Measurements from ENCODE around the gene KIF26B. TPM values are rescaled to one million over a fixed set of nuclear protein-coding genes. Genes with fewer than 3 reads are reported as not detected.
A peak's percentile ranks its signal among the peaks of the same experiment; 100 is the strongest.

Gene KIF26B
- total and polyA plus RNA-seq, 2 experiments from 2014 or later = 2.5 to 8.0 TPM

DNA sequence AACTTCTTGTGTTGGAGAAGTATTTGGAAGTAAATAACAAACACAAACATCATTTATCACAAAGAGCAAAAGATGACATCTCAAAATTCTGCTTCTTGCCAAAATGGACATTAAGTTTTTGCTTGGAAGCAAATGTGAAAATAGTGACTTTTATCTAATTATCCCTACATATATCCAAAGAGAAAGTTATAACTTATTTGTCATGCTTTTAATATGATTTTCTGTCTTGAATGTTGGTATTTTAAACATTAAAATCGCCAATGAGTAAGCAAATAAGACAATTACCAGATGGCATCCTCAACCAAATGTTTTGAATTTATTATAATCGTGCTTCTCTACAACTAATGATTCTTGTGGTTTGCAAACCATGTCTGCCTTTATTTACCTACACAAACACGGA, 594.3 kb downstream of the KIF26B start:
- Histone ChIP-seq H3F3A (ENCODE audit: insufficient read depth) (no peaks in the 10 kb centered on the region), H3K4me2 (ENCODE audit: unreplicated experiment) (no peak overlapping the region), H3K9ac (no peak overlapping the region), H3K79me2 (ENCODE audit: insufficient read depth) (no peaks in the 10 kb centered on the region), H4K20me1 (ENCODE audit: insufficient read depth) (no peaks in the 10 kb centered on the region), H3K4me3 (no peak overlapping the region), H3K4me1 (ENCODE audit: insufficient read depth) (0 out of 2 replicates have a peak, but pooled peaks cover 4% of the 10 kb centered on the region), H3K36me3 (ENCODE audit: low read depth) (no peaks in the 10 kb centered on the region), H3K9me3 (ENCODE audit: low read depth) (no peaks in the 10 kb centered on the region), H3K27me3 (replicated peaks; ENCODE audit: insufficient read depth) (no peaks in the 10 kb centered on the region), H2AFZ (no peak overlapping the region), H3K27ac (no peak overlapping the region), H3K9me2 (ENCODE audit: insufficient read depth) (no peaks in the 10 kb centered on the region)
- no peak for DNase-seq
- in situ Hi-C loops (cut with MboI) = no loop called here
- no peak for TF ChIP-seq EZH2phosphoT487 (IDR thresholded peaks at IDR 0.05; ENCODE audit: insufficient read depth, low read depth)
- no peak for TF ChIP-seq EZH2 (IDR thresholded peaks at IDR 0.05; ENCODE audit: insufficient read depth, poor library complexity, severe bottlenecking)
- 40 to 41% methylated on average over 3 of the region's 3 CpGs for WGBS, 2 experiments (ENCODE audit: low coverage in 1 of 2, low lambda C conversion rate in 2 of 2, missing lambda C conversion rate in 2 of 2)

DNA sequence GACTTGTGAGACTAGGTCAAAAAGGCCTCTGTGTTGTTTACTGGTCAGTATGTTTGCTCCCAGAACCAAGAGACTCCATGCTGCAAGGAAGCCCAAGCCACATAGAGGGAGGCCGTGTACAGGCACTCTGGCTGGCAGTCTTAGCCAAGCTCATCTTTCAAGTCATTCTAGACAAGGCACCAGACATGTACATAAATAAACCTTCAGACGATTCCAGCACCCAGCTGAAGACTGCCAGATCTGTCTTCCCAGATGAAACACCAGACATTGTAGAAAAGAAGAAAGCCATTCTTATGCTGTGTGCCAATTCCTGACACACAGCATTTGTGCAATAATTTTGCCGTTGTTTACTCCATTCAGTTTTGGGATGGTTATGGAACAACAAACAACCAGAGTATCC, 595.5 kb downstream of the KIF26B start:
- H3K27me3 ChIP-seq (replicated peaks; ENCODE audit: insufficient read depth) = no peaks in the 10 kb centered on the region
- H3K4me3 ChIP-seq = no peak overlapping the region
- H3K9ac ChIP-seq = no peak overlapping the region
- H3K4me1 ChIP-seq (ENCODE audit: insufficient read depth) = 0 out of 2 replicates have a peak, but pooled peaks cover 4% of the 10 kb centered on the region
- no peak for TF ChIP-seq EZH2phosphoT487 (IDR thresholded peaks at IDR 0.05; ENCODE audit: insufficient read depth, low read depth)
- no peak for TF ChIP-seq EZH2 (IDR thresholded peaks at IDR 0.05; ENCODE audit: insufficient read depth, poor library complexity, severe bottlenecking)
- no peaks in the 10 kb centered on the region for H3K79me2 ChIP-seq (ENCODE audit: insufficient read depth)
- no peak overlapping the region for H2AFZ ChIP-seq
- no peaks in the 10 kb centered on the region for H4K20me1 ChIP-seq (ENCODE audit: insufficient read depth)
- no peaks in the 10 kb centered on the region for H3K9me2 ChIP-seq (ENCODE audit: insufficient read depth)
- in situ Hi-C loops (cut with MboI) = no loop called here
- H3K27ac ChIP-seq = no peak overlapping the region
- no peaks in the 10 kb centered on the region for H3K9me3 ChIP-seq (ENCODE audit: low read depth)
- no peak overlapping the region for H3K4me2 ChIP-seq (ENCODE audit: unreplicated experiment)
- H3K36me3 ChIP-seq (ENCODE audit: low read depth) = no peaks in the 10 kb centered on the region
- DNase-seq = no peak
- WGBS, 2 experiments (ENCODE audit: low coverage in 1 of 2, low lambda C conversion rate in 2 of 2, missing lambda C conversion rate in 2 of 2) = 80 to 89% methylated on average over 3 of the region's 3 CpGs
- no peaks in the 10 kb centered on the region for H3F3A ChIP-seq (ENCODE audit: insufficient read depth)

DNA sequence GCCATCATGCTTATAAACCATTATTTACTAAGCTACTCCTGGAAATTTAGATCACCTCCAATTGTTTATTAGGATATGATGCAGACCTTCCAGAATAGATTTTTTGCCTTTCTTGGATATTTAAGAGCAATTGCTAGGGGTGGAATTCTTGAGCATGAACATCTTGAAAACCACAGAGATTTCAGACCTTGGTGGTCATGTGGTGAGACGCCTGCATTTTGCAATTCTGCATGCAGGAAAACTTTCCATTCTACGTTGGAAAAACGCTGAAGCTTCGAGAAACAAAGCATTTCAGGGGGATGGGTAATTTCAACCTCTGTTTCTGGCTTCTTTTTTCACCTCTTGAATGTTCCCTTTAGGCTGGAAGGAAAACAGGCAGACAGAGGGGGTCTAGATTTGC, 596.3 kb downstream of the KIF26B start:
- H3K9me3 ChIP-seq (ENCODE audit: low read depth) = no peaks in the 10 kb centered on the region
- 49 to 58% methylated on average over 4 of the region's 4 CpGs for WGBS, 2 experiments (ENCODE audit: low coverage in 1 of 2, low lambda C conversion rate in 2 of 2, missing lambda C conversion rate in 2 of 2)
- H3K79me2 ChIP-seq (ENCODE audit: insufficient read depth) = no peaks in the 10 kb centered on the region
- TF ChIP-seq EZH2 (IDR thresholded peaks at IDR 0.05; ENCODE audit: insufficient read depth, poor library complexity, severe bottlenecking) (no peak), EZH2phosphoT487 (IDR thresholded peaks at IDR 0.05; ENCODE audit: insufficient read depth, low read depth) (no peak)
- in situ Hi-C loops (cut with MboI) = no loop called here
- no peak overlapping the region for H3K27ac ChIP-seq
- H3K36me3 ChIP-seq (ENCODE audit: low read depth) = no peaks in the 10 kb centered on the region
- H3K27me3 ChIP-seq (replicated peaks; ENCODE audit: insufficient read depth) = no peaks in the 10 kb centered on the region
- no peak overlapping the region for H3K9ac ChIP-seq
- peak; percentile 59 for DNase-seq
- H3K4me1 ChIP-seq (ENCODE audit: insufficient read depth) = 0 out of 2 replicates have a peak, but pooled peaks cover 4% of the 10 kb centered on the region
- H3F3A ChIP-seq (ENCODE audit: insufficient read depth) = no peaks in the 10 kb centered on the region
- 0 out of 2 replicates have a peak overlapping the region, but pooled peaks have one; percentile 23 for H2AFZ ChIP-seq
- H4K20me1 ChIP-seq (ENCODE audit: insufficient read depth) = no peaks in the 10 kb centered on the region
- no peak overlapping the region for H3K4me2 ChIP-seq (ENCODE audit: unreplicated experiment)
- H3K9me2 ChIP-seq (ENCODE audit: insufficient read depth) = no peaks in the 10 kb centered on the region
- no peak overlapping the region for H3K4me3 ChIP-seq

- in situ Hi-C loops (cut with MboI) = no loop called here
- no peak overlapping the region for H3K4me3 ChIP-seq
- no peaks in the 10 kb centered on the region for H4K20me1 ChIP-seq (ENCODE audit: insufficient read depth)
- WGBS, 2 experiments (ENCODE audit: low coverage in 1 of 2, low lambda C conversion rate in 2 of 2, missing lambda C conversion rate in 2 of 2) = 75 to 78% methylated on average over 12 of the region's 12 CpGs
- H3K79me2 ChIP-seq (ENCODE audit: insufficient read depth) = no peaks in the 10 kb centered on the region
- no peaks in the 10 kb centered on the region for H3K27me3 ChIP-seq (replicated peaks; ENCODE audit: insufficient read depth)
- no peaks in the 10 kb centered on the region for H3F3A ChIP-seq (ENCODE audit: insufficient read depth)
- H2AFZ ChIP-seq = 0 out of 2 replicates have a peak overlapping the region, but pooled peaks have one; percentile 23
- no peak overlapping the region for H3K9ac ChIP-seq
- no peak for TF ChIP-seq EZH2phosphoT487 (IDR thresholded peaks at IDR 0.05; ENCODE audit: insufficient read depth, low read depth)
- no peak for TF ChIP-seq EZH2 (IDR thresholded peaks at IDR 0.05; ENCODE audit: insufficient read depth, poor library complexity, severe bottlenecking)
- H3K4me2 ChIP-seq (ENCODE audit: unreplicated experiment) = no peak overlapping the region
- no peak for DNase-seq
- H3K4me1 ChIP-seq (ENCODE audit: insufficient read depth) = 0 out of 2 replicates have a peak, but pooled peaks cover 4% of the 10 kb centered on the region
- no peak overlapping the region for H3K27ac ChIP-seq
- H3K9me3 ChIP-seq (ENCODE audit: low read depth) = no peaks in the 10 kb centered on the region
- H3K36me3 ChIP-seq (ENCODE audit: low read depth) = no peaks in the 10 kb centered on the region
- H3K9me2 ChIP-seq (ENCODE audit: insufficient read depth) = no peaks in the 10 kb centered on the region
These were observed 597.1 kb downstream of the KIF26B start for GRCh38 chr1:245751726-245752470.

All from GM23248 (cell line).